ENCODE data around the gene LPIN2.

DNA sequence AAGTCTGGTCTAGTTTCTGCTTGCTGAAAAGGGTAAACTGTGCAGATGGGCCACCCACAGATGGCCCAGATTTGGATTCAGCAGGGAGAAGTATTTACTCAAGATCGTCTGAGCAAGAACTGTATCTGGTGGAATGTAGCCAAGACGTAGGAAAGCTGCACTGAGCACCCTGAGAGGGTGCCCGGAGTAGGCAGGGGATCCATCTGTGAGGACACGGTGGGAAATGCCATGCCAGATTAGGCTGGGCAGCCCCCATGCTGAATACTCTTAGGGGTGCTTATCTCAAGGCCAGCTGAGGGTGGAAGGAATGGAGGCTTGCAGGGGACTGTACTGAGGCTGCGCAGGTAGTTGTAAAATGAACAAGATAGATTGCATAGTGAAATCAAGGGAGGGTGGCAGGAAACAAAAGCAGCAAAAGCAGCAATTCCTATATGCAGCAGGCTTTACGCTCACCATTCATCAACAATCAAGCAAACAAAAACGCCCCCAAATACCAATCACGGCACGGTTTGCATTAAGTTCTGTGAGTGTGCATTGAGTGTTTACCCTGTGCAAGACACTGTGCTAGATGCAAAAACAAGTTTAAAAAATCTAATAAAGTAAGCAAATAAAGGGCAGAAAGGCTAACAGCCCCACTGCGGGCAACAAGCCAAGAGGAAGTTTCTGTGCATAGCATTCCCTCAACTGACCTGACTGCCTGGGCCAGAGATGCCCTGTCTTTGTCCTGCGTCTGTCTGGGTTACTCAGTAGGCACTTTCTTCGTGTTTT lies 32.2 kb upstream of the LPIN2 start:
- TF ChIP-seq EZH2phosphoT487 (IDR thresholded peaks at IDR 0.05; ENCODE audit: insufficient read depth, low read depth) (no peak), EZH2 (IDR thresholded peaks at IDR 0.05; ENCODE audit: insufficient read depth, poor library complexity, severe bottlenecking) (no peak)
